Measurements from ENCODE around the gene STXBP3.

GRCh38 chr1:108749081-108749480 lies 2.6 kb downstream of the STXBP3 start:
- TF ChIP-seq EZH2 (IDR thresholded peaks at IDR 0.05; ENCODE audit: low read length, missing control alignments) (no peak), CTCF (conservative IDR thresholded peaks at IDR 0.05 in 1 of 2, IDR thresholded peaks at IDR 0.05 in 1 of 2; ENCODE audit: low read depth in 1 of 2, low read length in 2 of 2) (no peak)
